GM18517 (cell line): ENCODE measurements around the gene CFAP57.

Experiments used
- ATAC-seq: cut with Tn5 transposase; IDR thresholded peaks from one replicate; pipeline ENCODE4 v1.9.1; 2021; ENCODE audit warnings: mild to moderate bottlenecking, moderate library complexity; ENCODE audit not compliant: unreplicated experiment

Gene CFAP57

DNA sequence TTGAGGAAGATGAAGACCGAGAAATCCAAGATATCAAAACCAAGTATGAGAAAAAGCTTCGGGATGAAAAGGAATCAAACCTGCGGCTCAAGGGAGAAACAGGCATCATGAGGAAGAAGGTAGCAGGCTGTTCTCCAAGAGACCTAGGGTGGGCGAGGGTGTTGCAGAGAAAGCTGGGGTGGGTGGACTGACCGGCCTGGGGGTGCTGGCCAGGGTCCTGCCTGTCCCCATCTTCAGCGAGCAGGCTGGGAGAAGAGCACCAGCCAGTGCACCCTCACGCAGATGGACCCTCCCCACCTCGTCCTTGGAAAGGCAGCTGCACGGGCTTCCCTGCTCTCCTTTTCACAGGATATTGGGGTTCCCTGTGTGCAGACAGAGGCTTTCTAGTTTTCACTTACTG lies 50.7 kb downstream of the CFAP57 start:
- ATAC-seq: no peak

GRCh38 chr1:43225168-43225567 lies 53.0 kb downstream of the CFAP57 start:
- ATAC-seq: no peak

- ATAC-seq: no peak
Observed at GRCh38 chr1:43227143-43227764, 55.1 kb downstream of the CFAP57 start.

GRCh38 chr1:43229826-43230780 lies 58.0 kb downstream of the CFAP57 start:
- ATAC-seq: no peak

GRCh38 chr1:43232074-43232473 lies 59.9 kb downstream of the CFAP57 start:
- ATAC-seq: no peak

- no peak for ATAC-seq
Observed at GRCh38 chr1:43232482-43232881, 60.4 kb downstream of the CFAP57 start.

DNA sequence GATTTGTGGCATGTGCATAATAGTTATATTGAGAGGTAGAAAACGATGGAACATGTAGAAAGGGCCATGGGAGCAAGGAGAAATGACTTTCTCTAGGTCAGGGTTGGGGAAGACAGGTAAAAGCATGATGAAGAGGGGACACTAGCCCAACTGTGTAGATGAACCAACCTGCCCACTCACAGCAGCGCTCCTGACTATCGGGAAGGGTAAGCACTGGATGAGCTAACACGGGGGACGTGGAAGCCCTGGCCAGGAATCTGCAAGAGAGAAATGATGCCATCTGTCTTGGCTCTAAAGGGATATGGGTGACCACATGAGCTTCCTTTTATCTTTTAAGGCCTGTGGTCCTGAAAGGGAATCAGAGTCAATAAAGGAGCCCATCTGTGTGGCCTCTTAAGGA lies 61.5 kb downstream of the CFAP57 start:
- no peak for ATAC-seq

GRCh38 chr1:43234267-43234666 lies 62.1 kb downstream of the CFAP57 start:
- ATAC-seq: no peak

DNA sequence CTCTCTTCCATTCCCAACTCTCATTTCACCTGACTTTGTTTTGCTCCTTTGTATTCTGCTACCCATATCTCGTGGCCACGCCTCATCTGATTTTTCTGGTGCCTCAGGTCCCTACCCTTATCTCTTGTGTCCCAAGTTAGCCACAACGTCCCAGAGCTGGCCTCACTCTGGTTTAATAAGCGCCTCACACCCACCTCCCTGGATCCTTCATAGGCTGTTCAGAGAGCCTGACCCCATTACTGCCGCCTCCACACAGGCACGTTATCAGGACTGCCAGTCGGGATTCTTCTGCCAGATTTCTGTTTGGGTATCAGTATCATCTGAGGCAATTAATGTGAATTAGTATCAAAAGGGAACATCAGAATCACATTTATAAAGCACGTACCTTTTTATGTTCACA lies 62.9 kb downstream of the CFAP57 start:
- no peak for ATAC-seq

DNA sequence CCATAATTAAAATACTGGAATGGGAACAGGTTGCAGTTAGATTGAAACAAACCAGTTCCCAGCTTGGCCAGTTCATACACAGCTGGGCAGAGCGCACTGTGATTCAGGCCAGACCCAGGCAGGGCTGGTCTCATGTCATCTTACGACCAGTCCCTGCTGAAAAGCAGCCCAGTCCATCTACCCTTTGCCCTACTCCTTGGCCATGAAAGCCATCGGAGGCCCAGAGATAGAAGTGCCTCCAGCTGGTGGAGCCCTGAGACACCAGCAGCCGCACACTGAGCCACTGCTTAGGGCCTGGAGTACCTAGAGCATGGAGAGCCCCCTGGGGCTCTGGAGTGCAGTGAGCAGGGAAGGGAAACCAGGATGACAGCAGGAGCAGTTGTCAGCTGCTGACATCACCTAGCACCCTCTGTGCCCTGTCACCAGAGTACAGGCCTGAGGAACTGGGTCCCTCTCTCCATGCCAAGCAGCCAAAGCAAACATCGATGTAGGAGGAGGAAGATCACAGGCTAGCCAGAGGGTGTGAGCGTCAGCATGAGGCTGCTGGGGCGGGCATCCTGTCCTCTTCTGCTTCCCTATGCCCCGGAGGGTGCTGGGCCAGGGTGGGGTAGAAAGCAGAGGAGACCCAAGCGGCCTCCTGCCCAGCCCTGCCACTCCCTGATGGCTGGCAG lies 63.5 kb downstream of the CFAP57 start:
- ATAC-seq: no peak

- no peak for ATAC-seq
Observed at GRCh38 chr1:43237121-43237520, 65.0 kb downstream of the CFAP57 start.

DNA sequence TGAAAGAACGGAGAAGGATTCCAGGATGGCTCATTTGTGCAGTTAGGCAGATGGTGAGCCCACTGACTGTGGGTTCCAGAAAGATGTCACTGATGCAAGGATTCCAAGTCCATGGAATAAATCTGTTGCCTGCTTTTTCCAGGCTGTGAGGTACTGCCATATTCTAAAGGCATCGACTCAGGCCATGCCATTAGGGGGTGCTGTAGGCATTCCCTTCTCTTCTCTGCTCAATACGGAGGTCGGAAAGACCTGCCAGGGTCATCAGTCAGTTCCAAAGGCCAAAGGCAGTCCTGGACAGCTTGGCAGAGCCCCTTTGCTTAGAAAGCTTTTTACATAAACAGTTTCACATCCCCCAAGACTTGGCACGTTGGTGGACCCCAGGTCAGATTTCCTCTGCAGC lies 66.0 kb downstream of the CFAP57 start:
- no peak for ATAC-seq

GRCh38 chr1:43238991-43239469 lies 66.9 kb downstream of the CFAP57 start:
- no peak for ATAC-seq

GRCh38 chr1:43239484-43239883 lies 67.4 kb downstream of the CFAP57 start:
- peak; percentile 87 for ATAC-seq

DNA sequence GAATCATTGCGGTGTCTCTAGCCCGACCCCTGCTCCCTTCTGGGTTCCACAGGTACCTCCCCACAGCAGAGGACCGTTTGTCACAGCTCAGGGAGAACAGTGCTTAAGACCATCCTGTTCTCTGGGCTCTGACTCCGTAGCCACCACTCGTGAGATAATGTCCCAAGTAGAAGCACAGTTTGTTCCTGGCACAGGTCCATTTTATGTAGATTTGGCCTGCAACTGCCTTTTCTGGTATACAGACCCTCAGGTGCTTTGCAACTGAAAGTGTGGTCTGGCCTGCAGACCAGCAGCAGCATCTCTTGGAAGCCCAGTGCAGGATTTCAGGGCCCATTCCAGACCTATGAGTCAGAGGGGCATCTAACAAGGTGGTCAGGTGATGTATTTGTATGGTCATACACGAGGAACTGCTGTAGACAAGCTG lies 69.3 kb downstream of the CFAP57 start:
- ATAC-seq: no peak

GRCh38 chr1:43243299-43243698 lies 71.2 kb downstream of the CFAP57 start:
- no peak for ATAC-seq

DNA sequence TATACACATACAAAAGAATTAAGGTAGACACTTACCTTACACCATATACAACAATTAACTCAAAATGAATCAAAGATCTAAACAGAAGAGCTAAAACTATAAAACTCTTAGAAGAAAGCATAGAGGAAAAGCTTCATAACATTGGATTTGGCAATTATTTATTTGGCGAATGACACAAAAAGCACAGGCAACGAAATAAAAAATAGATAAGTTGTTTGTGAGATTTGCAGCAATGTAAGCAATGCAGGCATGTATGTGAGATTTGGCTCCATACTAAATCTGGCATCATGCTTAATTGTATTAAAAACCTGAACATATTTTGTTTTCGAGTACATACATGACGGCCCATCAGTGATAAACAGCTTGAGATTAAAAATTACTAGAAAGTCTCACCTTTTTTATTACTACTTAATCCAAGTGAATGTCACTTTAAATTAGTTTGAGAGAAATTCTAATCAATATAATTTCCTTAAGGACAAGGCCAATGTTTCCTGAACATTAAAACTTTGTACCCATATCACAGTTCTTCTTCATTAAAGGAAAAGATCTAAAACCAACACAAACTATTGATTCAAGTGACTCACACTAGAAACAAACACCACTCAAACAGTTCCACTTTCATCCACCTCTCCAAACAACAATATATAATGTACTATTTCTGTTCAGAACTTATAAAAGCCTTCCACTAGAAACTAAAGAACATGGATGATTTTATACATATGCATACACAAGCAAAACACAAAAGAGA lies 74.5 kb downstream of the CFAP57 start:
- no peak for ATAC-seq

- no peak for ATAC-seq
Observed at GRCh38 chr1:43247256-43247921, 75.3 kb downstream of the CFAP57 start.

- ATAC-seq: no peak
Observed at GRCh38 chr1:43250351-43250761, 78.2 kb downstream of the CFAP57 start.

- no peak for ATAC-seq
Observed at GRCh38 chr1:43251024-43251423, 78.9 kb downstream of the CFAP57 start.
